Measurements from ENCODE around the gene UBE2S.
"Not testable (repeated sequence)": the region's sequence is repeated elsewhere in the genome, so short reads cannot be mapped to it uniquely, and the experiment has no call there.

UBE2S gene

GRCh38 chr19:55406091-55406825 is 1.3 kb downstream of the UBE2S start:
- DNase-seq (ENCODE audit: low read depth in 3 of 3): no peak

- DNase-seq (ENCODE audit: low read depth in 3 of 3): no peak
Measured at GRCh38 chr19:55405638-55406037, 1.9 kb downstream of the UBE2S start.

GRCh38 chr19:55402509-55402908 is 5.1 kb downstream of the UBE2S start:
- DNase-seq (ENCODE audit: low read depth in 3 of 3): no peak

- not testable (repeated sequence) for DNase-seq (ENCODE audit: low read depth in 3 of 3)
Measured at GRCh38 chr19:55401390-55401789, 6.2 kb downstream of the UBE2S start.

- DNase-seq (ENCODE audit: low read depth in 3 of 3): no peak
Measured at GRCh38 chr19:55400281-55401087, 7.1 kb downstream of the UBE2S start.

- DNase-seq (ENCODE audit: low read depth in 3 of 3): no peak
Measured at GRCh38 chr19:55398200-55398925, 9.2 kb downstream of the UBE2S start.

- no peak for DNase-seq (ENCODE audit: low read depth in 3 of 3)
Measured at GRCh38 chr19:55392820-55393761, 14.5 kb downstream of the UBE2S start.

GRCh38 chr19:55391702-55392615 is 15.6 kb downstream of the UBE2S start:
- no peak for DNase-seq (ENCODE audit: low read depth in 3 of 3)

GRCh38 chr19:55391191-55391670 is 16.4 kb downstream of the UBE2S start:
- DNase-seq (ENCODE audit: low read depth in 3 of 3): no peak

GRCh38 chr19:55390461-55390880 is 17.1 kb downstream of the UBE2S start:
- DNase-seq (ENCODE audit: low read depth in 3 of 3): no peak

GRCh38 chr19:55389386-55390317 is 17.9 kb downstream of the UBE2S start:
- DNase-seq (ENCODE audit: low read depth in 3 of 3): no peak

GRCh38 chr19:55387736-55388497 is 19.7 kb downstream of the UBE2S start:
- DNase-seq (ENCODE audit: low read depth in 3 of 3): no peak

- DNase-seq (ENCODE audit: low read depth in 3 of 3): no peak
Measured at GRCh38 chr19:55386493-55386971, 21.1 kb downstream of the UBE2S start.

- peak; percentile 95 to 97 (median 96) for DNase-seq (ENCODE audit: low read depth in 3 of 3)
Measured at GRCh38 chr19:55385724-55386492, 21.7 kb downstream of the UBE2S start, which contains the start of gene RPL28. Gene RPL28, plus strand, starts transcription at chr19:55385932. Its CDS starts 426 bp downstream, at chr19:55386358.

GRCh38 chr19:55384920-55385723 is 22.5 kb downstream of the UBE2S start:
- DNase-seq (ENCODE audit: low read depth in 3 of 3): peak; percentile 90 to 98 (median 91)

Data from stimulated activated CD4-positive, alpha-beta T cell treated with anti-CD3 and anti-CD28 coated beads, TNF-alpha, amount 100 ng/mL, for 48 hours (primary cell).